Activated naive CD4-positive, alpha-beta T cell treated with Interleukin-2 at 50 U/mL for 16 hours (primary cell): Measurements from ENCODE around the gene NFE2L2.
"Not testable (repeated sequence)": the region's sequence is repeated elsewhere in the genome, so short reads cannot be mapped to it uniquely, and the experiment has no call there.

ENCODE experiments used
- DNase-seq: peaks from one replicate; pipeline ENCODE4 v3.0.0-alpha.2; 2020

NFE2L2 gene

DNA sequence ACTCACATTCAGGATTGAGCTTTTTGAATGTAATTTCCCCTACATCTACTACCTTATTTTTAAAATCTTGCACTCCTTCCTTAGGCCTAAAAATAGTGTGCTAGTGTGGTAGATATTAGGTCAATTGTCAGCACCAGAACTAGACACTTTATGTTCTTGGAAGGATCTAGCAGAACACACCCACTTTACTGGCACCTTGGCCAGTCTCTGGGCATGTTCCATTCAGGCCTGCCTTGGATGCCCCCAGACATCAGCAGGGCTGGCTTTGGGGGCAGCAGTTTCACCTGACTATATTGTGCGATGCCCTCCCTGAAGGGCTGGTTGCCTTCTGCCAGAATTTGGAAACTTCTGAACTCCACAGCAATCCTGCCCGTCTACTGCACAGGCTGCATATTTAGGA is 15.3 kb upstream of the NFE2L2 start:
- DNase-seq, result no peak

GRCh38 chr2:177275743-177276055 is 11.2 kb upstream of the NFE2L2 start:
- DNase-seq, result no peak

GRCh38 chr2:177275040-177275742 is 10.7 kb upstream of the NFE2L2 start:
- no peak for DNase-seq

GRCh38 chr2:177273408-177273807 is 8.9 kb upstream of the NFE2L2 start:
- DNase-seq, result no peak

GRCh38 chr2:177272765-177273164 is 8.2 kb upstream of the NFE2L2 start:
- no peak for DNase-seq

- DNase-seq, result no peak
Observed at GRCh38 chr2:177271981-177272666, 7.6 kb upstream of the NFE2L2 start.

DNA sequence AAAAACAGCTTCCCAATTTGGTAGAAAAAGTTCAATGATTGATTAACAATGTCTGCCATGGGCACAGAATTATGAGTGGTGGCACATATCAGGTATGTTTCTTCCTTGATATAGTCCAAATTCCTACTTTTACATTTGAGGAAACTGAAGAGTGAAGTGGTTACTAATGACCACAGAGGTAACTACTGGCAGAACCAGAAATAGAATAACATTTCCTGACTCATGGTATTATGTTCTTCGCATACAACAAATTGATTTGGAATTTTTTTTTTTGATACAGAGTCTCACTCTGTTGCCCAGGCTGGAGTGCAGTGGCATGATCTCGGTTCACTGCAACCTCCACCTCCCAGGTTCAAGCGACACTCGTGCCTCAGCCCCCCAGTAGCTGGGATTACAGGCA is 6.0 kb upstream of the NFE2L2 start:
- no peak for DNase-seq

GRCh38 chr2:177268901-177269300 is 4.4 kb upstream of the NFE2L2 start:
- no peak for DNase-seq

DNA sequence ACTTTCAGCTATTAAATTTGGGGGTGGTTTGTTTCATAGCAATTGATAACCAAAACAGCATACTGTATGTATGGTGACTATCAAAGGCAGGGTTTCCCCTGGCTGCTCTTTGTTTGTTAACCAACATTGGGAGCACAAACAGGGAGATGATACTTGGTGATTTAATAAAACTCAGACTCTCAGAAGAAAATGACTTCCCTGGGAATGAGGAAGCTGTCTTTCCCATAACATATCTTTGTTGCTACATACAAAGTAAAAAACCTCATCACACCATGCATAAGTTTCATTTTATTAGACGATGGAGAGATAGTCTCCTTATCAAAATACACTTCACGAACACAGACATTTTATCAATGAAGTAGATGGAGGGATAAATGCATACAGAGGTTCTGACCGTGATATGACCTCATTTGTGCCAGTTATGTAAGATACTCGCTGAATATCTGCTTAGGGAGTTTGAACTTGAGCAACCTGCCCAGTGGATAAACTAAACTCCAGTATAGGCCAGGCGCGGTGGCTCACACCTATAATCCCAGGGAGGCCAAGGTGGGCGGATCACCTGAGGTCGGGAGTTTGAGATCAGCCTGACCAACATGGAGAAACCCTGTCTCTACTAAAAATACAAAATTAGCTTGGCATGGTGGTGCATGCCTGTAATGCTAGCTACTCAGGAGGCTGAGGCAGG is 3.8 kb upstream of the NFE2L2 start:
- no peak for DNase-seq

DNA sequence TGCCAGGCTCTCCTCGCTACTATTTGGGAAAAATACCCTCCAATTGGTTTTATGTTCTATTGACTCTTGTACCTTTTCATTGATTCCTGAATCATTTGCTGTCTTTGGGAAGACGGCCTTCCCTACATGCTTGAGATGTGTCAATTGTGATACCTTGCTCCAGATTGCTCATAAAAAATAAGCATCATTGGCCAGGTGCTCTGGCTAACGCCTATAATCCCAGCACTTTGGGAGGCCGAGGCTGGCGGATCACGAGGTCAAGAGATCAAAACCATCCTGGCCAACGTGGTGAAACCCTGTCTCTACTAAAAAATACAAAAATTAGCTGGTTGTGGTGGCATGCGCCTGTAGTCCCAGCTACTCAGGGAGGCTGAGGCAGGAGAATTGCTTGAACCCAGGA is 2.4 kb upstream of the NFE2L2 start:
- DNase-seq, result not testable (repeated sequence)

DNA sequence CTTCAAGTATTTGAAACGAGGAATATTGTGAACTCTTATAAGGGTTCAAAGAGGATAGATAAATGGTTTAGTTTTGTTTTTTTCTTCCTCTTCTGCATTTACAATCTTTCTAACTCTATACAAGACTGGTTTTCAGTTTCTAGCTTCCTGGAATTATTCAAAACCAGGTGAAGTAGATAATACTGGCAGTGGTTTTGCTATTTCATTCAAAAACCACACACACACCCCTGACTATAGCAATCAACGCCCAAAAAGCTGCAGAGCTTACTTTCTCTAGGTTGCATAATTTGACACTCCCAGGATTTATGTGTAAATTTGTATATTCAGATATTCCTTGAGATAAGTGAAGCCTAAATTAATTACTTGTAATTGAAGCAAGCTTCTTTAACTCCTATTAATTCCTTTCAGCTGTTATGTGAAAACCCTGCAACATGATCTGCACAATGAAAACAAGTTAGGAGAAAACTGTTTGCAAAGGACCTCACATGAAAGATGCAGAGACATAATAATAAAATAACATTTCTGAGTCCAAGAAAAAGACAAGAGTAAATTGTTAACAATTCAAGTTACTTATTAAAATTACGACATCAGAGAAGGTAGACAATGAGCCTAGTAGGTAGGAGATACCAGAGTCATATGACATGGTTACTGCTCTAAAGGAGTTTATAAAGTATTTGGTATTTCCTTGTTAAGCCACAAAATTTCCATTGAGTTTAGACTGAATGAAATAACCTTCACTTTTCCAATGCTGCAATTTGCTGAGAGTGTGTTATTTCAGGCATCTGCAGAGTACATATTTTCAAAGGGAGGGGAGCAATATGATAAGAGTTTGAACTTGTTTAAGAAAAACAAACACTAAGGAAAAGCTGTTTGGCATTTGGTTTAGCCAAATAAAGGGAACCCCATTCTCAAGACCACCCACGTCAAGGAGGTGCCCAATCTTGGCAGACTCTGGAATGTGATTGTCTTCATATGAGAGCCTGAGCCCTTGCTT is 1.6 kb upstream of the NFE2L2 start:
- DNase-seq, result no peak

DNA sequence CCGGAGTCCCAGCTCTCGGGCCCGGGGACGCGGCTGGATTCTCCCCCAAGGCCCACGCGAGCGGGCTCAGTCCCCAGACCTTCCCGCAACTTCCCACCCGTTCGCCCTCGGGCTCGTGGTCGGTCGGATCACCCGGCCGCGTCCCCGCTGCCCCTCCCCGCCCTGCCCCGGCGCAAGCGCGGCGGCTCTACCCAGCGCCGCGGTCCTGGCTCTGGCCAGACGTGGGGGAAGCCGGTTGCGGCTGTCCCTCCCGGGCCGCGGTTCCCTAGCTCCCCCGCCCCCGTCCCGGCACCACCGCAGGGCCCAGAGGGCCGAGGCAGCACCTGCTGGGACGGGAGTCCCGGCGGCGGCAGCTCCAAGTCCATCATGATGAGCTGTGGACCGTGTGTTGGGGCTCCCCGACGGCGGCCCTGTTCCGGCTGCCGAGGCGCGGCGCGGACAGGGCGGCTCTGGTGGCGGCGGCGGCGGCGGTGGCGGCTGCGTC is 276 bp downstream of the NFE2L2 start:
- no peak for DNase-seq

- DNase-seq, result peak; percentile 95
Observed at GRCh38 chr2:177263451-177264208, 897 bp downstream of the NFE2L2 start.

DNA sequence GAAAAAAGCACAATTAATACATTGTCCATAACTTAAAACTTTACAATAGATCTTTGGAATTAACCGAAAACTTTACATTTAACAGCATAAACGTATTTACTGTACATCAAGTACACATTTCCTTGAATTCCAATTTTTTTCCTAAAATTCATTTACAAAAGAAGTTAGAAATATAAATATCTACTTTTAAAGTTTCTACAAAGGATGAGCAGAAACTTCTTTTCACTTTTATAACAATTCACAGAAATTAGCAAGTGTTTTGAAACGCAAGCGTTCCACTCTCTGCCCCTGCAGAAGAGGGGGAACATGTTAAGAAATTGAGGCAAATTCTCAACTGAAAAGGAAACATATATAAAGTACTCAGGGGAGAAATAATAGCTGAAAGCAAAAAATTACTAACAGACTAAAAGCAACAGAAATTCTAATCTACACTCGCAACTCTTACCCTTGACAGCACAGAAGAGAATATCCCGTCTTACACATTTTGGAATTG is 1.5 kb downstream of the NFE2L2 start:
- DNase-seq, result no peak

DNA sequence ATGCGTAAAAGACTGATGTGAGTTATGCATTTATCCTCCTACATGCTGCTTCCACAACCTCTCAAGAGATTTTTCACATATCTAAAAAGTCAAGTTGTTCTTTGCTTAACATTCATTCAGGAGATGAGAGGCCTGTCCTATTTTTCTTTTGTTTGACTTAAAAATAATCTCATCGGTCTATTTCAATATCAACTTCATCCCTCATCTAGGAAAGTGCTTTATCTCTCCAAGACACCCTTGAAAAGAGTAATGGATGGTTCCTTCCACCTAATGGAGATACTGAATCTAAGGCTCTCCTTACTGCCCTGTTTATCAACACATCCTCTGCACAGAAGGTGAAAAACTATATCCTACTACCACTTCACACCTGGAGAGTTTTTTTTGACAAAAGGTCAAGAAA is 2.4 kb downstream of the NFE2L2 start:
- no peak for DNase-seq

DNA sequence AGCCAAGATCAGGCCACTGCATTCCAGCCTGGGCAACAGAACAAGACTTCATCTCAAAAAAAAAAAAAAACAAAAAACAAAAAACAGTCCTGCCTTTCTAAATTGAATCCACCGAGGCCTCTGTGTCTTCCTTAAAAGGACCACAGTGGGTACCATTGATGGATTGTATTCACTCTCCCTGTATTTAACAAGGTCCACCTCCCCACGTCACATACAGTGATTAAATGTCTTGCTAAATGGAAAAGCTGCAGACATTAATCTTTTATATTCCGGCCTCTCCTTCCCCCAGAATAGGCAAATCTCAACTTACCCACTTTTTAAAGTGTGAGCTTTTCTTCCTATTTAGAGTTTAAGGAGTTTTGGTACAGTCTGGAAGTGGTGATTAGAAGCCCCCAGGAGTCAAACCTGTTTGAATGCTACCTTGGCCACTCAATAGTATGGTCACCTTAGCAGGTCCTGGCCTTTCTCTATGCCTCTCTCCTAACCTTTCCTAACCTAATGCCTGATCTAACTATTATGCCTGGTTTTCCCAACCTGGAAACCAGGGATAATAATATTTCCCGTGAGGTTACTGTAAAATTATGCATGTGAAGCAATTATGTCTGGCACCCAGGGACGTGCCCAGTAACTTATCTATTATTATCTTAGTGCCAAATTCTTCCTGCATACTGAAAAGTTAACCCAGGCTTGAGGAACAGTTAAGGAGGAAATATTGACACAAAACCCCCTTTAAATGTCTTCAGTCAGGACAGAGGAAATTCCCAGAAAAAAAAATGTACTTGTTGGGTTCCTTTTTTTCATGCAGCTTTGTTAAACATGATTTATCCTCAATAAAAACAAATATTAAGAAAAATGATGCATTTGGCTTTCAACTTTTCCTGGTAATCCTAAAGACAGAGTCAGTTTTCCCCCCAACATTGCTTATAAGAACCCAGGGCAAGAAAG is 3.1 kb downstream of the NFE2L2 start:
- no peak for DNase-seq

GRCh38 chr2:177260379-177260778 is 4.1 kb downstream of the NFE2L2 start:
- no peak for DNase-seq

DNA sequence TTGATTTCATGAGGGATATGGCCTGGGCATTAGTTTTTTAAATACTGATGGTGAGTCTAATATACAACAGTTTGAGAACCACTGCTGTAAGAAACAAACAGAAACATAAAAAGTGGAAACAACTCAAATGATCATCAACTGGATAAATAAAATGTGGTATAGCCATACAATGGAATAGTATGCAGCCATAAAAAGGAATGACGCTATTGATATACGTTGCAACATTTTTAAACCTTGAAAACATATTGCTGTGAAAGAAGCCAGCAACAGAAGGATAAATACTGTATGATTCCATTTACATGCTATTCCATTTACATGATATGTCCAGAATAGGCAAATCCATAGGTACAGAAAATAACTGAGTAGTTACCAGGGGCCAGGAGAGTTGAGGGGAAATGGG is 6.5 kb downstream of the NFE2L2 start:
- no peak for DNase-seq

- no peak for DNase-seq
Observed at GRCh38 chr2:177257471-177257870, 7.1 kb downstream of the NFE2L2 start.

DNA sequence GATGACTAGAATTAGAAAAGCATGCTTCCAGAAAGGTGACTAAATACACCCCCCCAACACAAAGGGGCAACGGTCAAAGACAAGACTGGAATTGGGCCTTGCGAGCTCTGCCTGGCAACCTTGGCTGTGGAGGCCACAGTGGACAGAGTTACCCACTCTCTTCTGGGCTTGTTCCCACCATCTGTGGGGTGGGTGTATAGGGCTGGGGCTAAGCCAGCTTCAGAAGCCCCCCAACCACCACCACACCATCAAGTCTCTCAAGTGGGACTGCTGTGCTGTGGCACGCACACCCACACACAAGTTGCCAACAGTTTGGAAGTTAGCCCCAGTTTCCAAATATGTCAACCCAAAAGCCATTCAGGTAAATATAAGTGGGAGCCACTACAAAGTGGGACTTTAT is 7.8 kb downstream of the NFE2L2 start:
- no peak for DNase-seq

DNA sequence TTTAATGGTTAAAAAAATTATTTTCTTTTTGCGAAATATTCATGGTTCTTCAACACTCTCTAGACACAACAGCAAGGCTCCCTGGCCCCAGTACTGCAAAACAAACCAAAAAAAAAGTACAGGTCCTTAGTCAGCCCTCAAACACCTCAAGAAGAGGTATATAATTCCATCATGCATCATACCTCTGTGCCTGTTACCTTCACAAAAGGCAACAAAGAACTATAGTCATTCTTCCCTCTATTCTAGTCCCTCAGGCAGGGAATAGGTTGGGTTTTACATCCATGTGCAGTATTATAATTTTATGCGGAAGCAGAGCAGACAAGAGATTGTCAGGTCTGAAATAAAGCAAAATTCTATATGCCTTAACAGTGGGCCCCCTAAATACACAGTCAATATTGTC is 8.5 kb downstream of the NFE2L2 start:
- DNase-seq, result no peak
